ENCODE measurements around the gene MCOLN1.

The MCOLN1 gene

GRCh38 chr19:7504684-7505083, 17.7 kb upstream of the MCOLN1 start:
- DNase-seq = no peak

GRCh38 chr19:7505288-7505681, 17.1 kb upstream of the MCOLN1 start:
- DNase-seq = no peak

GRCh38 chr19:7505682-7506384, 16.6 kb upstream of the MCOLN1 start:
- DNase-seq = peak; percentile 58

- peak; percentile 78 for DNase-seq
Observed at GRCh38 chr19:7506385-7507328, 15.8 kb upstream of the MCOLN1 start.

GRCh38 chr19:7507884-7508283, 14.5 kb upstream of the MCOLN1 start:
- DNase-seq = peak; percentile 58

GRCh38 chr19:7509625-7510024, 12.8 kb upstream of the MCOLN1 start:
- DNase-seq = no peak

GRCh38 chr19:7512400-7512851, 10.0 kb upstream of the MCOLN1 start:
- DNase-seq = no peak

GRCh38 chr19:7513809-7514642, 8.4 kb upstream of the MCOLN1 start:
- no peak for DNase-seq

GRCh38 chr19:7515110-7515644, 7.2 kb upstream of the MCOLN1 start:
- no peak for DNase-seq

GRCh38 chr19:7515645-7516151, 6.7 kb upstream of the MCOLN1 start, which contains the start of gene ZNF358:
Gene ZNF358 (plus strand): TSS chr19:7516103. CDS start chr19:7519243, 3,140 bp downstream.
- peak; percentile 67 for DNase-seq

- no peak for DNase-seq
Observed at GRCh38 chr19:7516333-7516732, 6.1 kb upstream of the MCOLN1 start.

GRCh38 chr19:7516878-7517277, 5.5 kb upstream of the MCOLN1 start:
- no peak for DNase-seq

- no peak for DNase-seq
Observed at GRCh38 chr19:7519361-7520130, 2.9 kb upstream of the MCOLN1 start.

- DNase-seq = no peak
Observed at GRCh38 chr19:7520131-7521051, 2.0 kb upstream of the MCOLN1 start.

GRCh38 chr19:7521551-7522071, 813 bp upstream of the MCOLN1 start:
- DNase-seq = no peak

GRCh38 chr19:7522923-7523667, 671 bp downstream of the MCOLN1 start:
- no peak for DNase-seq

- no peak for DNase-seq
Observed at GRCh38 chr19:7524523-7524922, 2.1 kb downstream of the MCOLN1 start.

- no peak for DNase-seq
Observed at GRCh38 chr19:7524992-7525739, 2.7 kb downstream of the MCOLN1 start.
